Type B pancreatic cell (in vitro differentiated cells): ENCODE data around the gene TESK2. TPM values are rescaled to one million over a fixed set of nuclear protein-coding genes. Genes with fewer than 3 reads are reported as not detected.

ENCODE experiments used
- DNase-seq: peaks from one replicate; pipeline ENCODE4 v3.0.0; 2021; ENCODE audit warnings: mixed read lengths; ENCODE audit not compliant: unreplicated experiment; ENCODE audit errors: extremely low spot score
- H3K27ac Mint-ChIP-seq: 2 replicates; pipeline ENCODE4 v1.8.0; 2021; ENCODE audit warnings: mild to moderate bottlenecking, mixed read lengths
- H3K27me3 Mint-ChIP-seq: 2 replicates; pipeline ENCODE4 v1.8.0; 2021; ENCODE audit warnings: mixed read lengths
- H3K36me3 Mint-ChIP-seq: 2 replicates; pipeline ENCODE4 v1.8.0; 2021; ENCODE audit warnings: mixed read lengths
- H3K4me1 Mint-ChIP-seq: one replicate; pipeline ENCODE4 v1.8.0; 2021; ENCODE audit warnings: mixed read lengths; ENCODE audit not compliant: unreplicated experiment
- H3K4me3 Mint-ChIP-seq: 2 replicates; pipeline ENCODE4 v1.8.0; 2021; ENCODE audit warnings: mild to moderate bottlenecking, mixed read lengths
- H3K9me3 Mint-ChIP-seq: 2 replicates; pipeline ENCODE4 v1.8.0; 2021; ENCODE audit warnings: mixed read lengths
- CTCF ChIP-seq: fragments of 200-600 bp; sonication (generic); conservative IDR thresholded peaks from 2 replicates; pipeline ENCODE4 v1.5.0; 2021; ENCODE audit warnings: antibody characterized with exemption, mild to moderate bottlenecking
- total RNA-seq: library from RNA; stranded (reverse); gene quantifications from 2 replicates; pipeline ENCODE4 v1.2.1, GENCODE V29; 2021; ENCODE audit warnings: low replicate concordance

TESK2 gene
- total RNA-seq, 1 donor from 2014 or later, result 6.7 TPM

- Mint-ChIP-seq H3K9me3 (no peaks in the 10 kb centered on the region), H3K36me3 (peaks cover 5% of the 10 kb centered on the region), H3K4me1 (peaks cover 13% of the 10 kb centered on the region), H3K27me3 (no peaks in the 10 kb centered on the region), H3K27ac (peak overlapping the region; percentile 57), H3K4me3 (no peak overlapping the region)
- DNase-seq, result no peak
- TF ChIP-seq CTCF, result no peak
These were observed 142.4 kb downstream of the TESK2 start for GRCh38 chr1:45348609-45348965.

DNA sequence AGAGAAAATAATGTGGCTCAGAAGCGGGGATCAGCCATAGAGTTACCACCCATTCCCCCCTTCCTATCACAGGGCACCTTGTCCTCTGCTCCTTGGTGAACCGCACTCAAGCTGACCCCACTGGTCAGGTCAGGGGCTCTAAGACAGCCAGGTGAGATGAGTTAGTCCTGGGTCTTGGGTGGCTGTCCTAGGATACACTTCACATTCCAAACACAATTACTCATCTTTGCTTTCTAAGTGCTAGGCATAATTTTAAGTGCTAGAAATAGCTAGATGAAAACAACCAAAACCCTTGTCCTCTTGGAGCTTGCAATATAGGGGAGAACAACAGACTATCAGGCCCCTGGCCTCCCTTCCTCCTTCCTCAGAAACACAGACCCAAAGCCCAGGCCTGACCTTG lies 142.9 kb downstream of the TESK2 start:
- H3K4me1 Mint-ChIP-seq, result peaks cover 13% of the 10 kb centered on the region
- H3K36me3 Mint-ChIP-seq, result peaks cover 5% of the 10 kb centered on the region
- no peaks in the 10 kb centered on the region for H3K9me3 Mint-ChIP-seq
- no peaks in the 10 kb centered on the region for H3K27me3 Mint-ChIP-seq
- no peak for DNase-seq
- no peak for TF ChIP-seq CTCF
- H3K4me3 Mint-ChIP-seq, result peak overlapping the region; percentile 40
- peak overlapping the region; percentile 57 for H3K27ac Mint-ChIP-seq

DNA sequence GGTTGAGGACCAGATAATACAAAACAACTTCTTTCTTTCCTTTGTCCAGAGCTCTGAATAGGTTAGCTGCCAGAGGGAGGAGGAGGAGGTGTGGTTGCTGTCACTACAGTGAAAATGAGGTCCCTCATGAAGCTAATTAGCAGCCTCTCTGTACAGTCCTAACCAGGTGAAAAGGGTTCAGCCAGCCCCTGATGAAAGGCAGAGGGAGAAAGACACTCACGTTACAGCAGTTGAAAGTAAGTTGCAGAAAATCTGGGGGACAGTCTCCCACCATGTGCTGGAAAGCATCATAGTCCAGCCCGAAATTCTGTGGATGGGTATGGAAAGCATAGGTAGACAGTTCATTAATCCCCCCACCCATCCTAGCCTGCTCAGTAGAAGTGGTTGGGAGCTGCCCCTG lies 144.5 kb downstream of the TESK2 start:
- H3K27me3 Mint-ChIP-seq, result no peaks in the 10 kb centered on the region
- no peak for DNase-seq
- H3K4me1 Mint-ChIP-seq, result peaks cover 18% of the 10 kb centered on the region
- H3K4me3 Mint-ChIP-seq, result no peak overlapping the region
- no peak for TF ChIP-seq CTCF
- no peak overlapping the region for H3K27ac Mint-ChIP-seq
- H3K9me3 Mint-ChIP-seq, result no peaks in the 10 kb centered on the region
- peaks cover 9% of the 10 kb centered on the region for H3K36me3 Mint-ChIP-seq

DNA sequence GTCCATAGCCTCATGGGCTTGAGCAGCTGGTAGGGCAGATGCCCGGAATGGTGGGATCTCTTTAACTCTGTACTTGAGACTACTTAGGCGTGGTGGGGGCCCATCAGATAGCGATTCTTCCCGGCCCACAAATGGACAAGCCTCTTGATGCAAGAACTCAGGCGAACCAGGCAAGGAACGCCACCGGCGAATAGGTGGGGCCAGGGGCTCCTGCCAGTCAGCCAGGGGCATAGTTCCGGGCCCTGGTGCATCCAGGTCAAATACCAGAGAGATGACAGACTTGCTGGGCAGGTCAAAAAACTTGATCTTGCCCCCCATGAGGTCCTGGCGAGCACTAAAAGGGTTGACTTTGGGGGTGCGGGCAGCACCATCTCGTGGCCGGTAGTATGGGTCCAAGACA lies 145.9 kb downstream of the TESK2 start:
- H3K9me3 Mint-ChIP-seq, result no peaks in the 10 kb centered on the region
- peaks cover 13% of the 10 kb centered on the region for H3K36me3 Mint-ChIP-seq
- no peak for DNase-seq
- H3K4me3 Mint-ChIP-seq, result no peak overlapping the region
- no peaks in the 10 kb centered on the region for H3K27me3 Mint-ChIP-seq
- H3K27ac Mint-ChIP-seq, result no peak overlapping the region
- no peak for TF ChIP-seq CTCF
- H3K4me1 Mint-ChIP-seq, result peaks cover 23% of the 10 kb centered on the region

DNA sequence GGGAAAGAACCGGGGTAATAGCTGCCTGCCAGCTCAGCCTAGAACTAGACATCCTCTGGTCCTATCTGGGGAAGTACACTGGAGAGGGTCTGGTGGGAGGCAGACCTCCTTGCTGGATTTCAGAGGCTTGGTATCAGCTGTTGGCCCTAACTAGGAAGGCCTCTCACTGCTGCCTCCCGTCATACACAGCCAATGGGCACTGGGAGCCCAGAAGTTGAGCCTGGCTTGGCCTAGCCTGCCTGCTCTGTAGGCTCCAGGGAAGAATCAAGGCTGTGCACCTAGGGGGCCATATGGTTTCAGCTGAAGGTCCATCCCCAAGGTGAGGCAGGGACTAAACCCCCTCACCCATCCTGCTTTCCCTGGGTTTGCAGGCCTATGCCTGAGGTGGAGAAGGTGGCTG lies 146.5 kb downstream of the TESK2 start:
- no peak for DNase-seq
- Mint-ChIP-seq H3K4me3 (no peak overlapping the region), H3K27me3 (no peaks in the 10 kb centered on the region), H3K27ac (no peak overlapping the region), H3K4me1 (peaks cover 23% of the 10 kb centered on the region), H3K36me3 (peaks cover 13% of the 10 kb centered on the region), H3K9me3 (no peaks in the 10 kb centered on the region)
- no peak for TF ChIP-seq CTCF

- no peaks in the 10 kb centered on the region for H3K9me3 Mint-ChIP-seq
- no peak for TF ChIP-seq CTCF
- peak overlapping the region; percentile 99 for H3K4me3 Mint-ChIP-seq
- peaks cover 23% of the 10 kb centered on the region for H3K36me3 Mint-ChIP-seq
- H3K27me3 Mint-ChIP-seq, result no peaks in the 10 kb centered on the region
- DNase-seq, result no peak
- peaks cover 20% of the 10 kb centered on the region for H3K4me1 Mint-ChIP-seq
- peak overlapping the region; percentile 96 for H3K27ac Mint-ChIP-seq
These were observed 150.0 kb downstream of the TESK2 start for GRCh38 chr1:45340816-45341466.
